DOHH2 (cell line): ENCODE results near the gene SMARCD3.

ENCODE experiments used
- H3F3A ChIP-seq: fragments of 200-600 bp; sonication (generic), shearing (Covaris generic); 2 replicates; pipeline ENCODE4 v1.6.0; 2016; ENCODE audit warnings: antibody characterized with exemption, mild to moderate bottlenecking; ENCODE audit not compliant: control insufficient read depth, insufficient read depth
- H3K27ac ChIP-seq: fragments of 200-600 bp; sonication (generic); 2 replicates; pipeline ENCODE4 v1.5.1; 2014; ENCODE audit warnings: low read depth, mild to moderate bottlenecking, low read length, moderate library complexity
- H3K27me3 ChIP-seq: fragments of 200-600 bp; sonication (generic); 2 replicates; pipeline ENCODE4 v1.6.1; 2014; ENCODE audit warnings: mild to moderate bottlenecking, low read length, mixed read lengths; ENCODE audit not compliant: control insufficient read depth
- H3K36me3 ChIP-seq: fragments of 200-600 bp; sonication (generic); 2 replicates; pipeline ENCODE4 v1.6.1; 2014; ENCODE audit warnings: mild to moderate bottlenecking, low read length, moderate library complexity, mixed read lengths; ENCODE audit not compliant: control insufficient read depth
- H3K4me1 ChIP-seq: fragments of 200-600 bp; sonication (generic); 2 replicates; pipeline ENCODE4 v1.6.1; 2014; ENCODE audit warnings: mild to moderate bottlenecking, low read length, mixed read lengths; ENCODE audit not compliant: control insufficient read depth
- H3K4me2 ChIP-seq: fragments of 200-600 bp; sonication (generic); 2 replicates; pipeline ENCODE4 v1.6.0; 2014; ENCODE audit warnings: mild to moderate bottlenecking, low read length, moderate library complexity
- H3K4me3 ChIP-seq: fragments of 200-600 bp; sonication (generic); 2 replicates; pipeline ENCODE4 v1.5.1; 2014; ENCODE audit warnings: mild to moderate bottlenecking, low read length, mixed read lengths
- H3K79me2 ChIP-seq: fragments of 200-600 bp; sonication (generic); 2 replicates; pipeline ENCODE4 v1.6.1; 2014; ENCODE audit warnings: mild to moderate bottlenecking, low read length, mixed read lengths; ENCODE audit not compliant: control insufficient read depth
- H3K9me2 ChIP-seq: fragments of 200-600 bp; sonication (generic); replicated peaks from 2 replicates; pipeline ENCODE4 v1.6.1; 2014; ENCODE audit warnings: mild to moderate bottlenecking, low read length, mixed read lengths; ENCODE audit not compliant: control insufficient read depth
- H3K9me3 ChIP-seq: fragments of 200-600 bp; sonication (generic); 2 replicates; pipeline ENCODE4 v1.6.1; 2014; ENCODE audit warnings: antibody characterized with exemption, low read length, mixed read lengths; ENCODE audit not compliant: control insufficient read depth, insufficient read depth
- H4K20me1 ChIP-seq: fragments of 200-600 bp; sonication (generic); 2 replicates; pipeline ENCODE4 v1.6.0; 2014; ENCODE audit warnings: low read depth, mild to moderate bottlenecking, antibody characterized with exemption, low read length, moderate library complexity; ENCODE audit not compliant: control insufficient read depth, insufficient read depth
- CTCF ChIP-seq: fragments of 200-600 bp; sonication (generic); IDR thresholded peaks from one replicate; pipeline ENCODE4 v1.5.1; 2014; ENCODE audit warnings: antibody characterized with exemption, mild to moderate bottlenecking, low read depth, low read length; ENCODE audit not compliant: poor library complexity, severe bottlenecking
- EZH2phosphoT487 ChIP-seq: fragments of 200-600 bp; sonication (generic); IDR thresholded peaks from 2 replicates; pipeline ENCODE4 v1.6.1; 2017; ENCODE audit warnings: borderline replicate concordance, mild to moderate bottlenecking, antibody characterized with exemption, low read length, moderate library complexity, mixed read lengths

SMARCD3 gene

DNA sequence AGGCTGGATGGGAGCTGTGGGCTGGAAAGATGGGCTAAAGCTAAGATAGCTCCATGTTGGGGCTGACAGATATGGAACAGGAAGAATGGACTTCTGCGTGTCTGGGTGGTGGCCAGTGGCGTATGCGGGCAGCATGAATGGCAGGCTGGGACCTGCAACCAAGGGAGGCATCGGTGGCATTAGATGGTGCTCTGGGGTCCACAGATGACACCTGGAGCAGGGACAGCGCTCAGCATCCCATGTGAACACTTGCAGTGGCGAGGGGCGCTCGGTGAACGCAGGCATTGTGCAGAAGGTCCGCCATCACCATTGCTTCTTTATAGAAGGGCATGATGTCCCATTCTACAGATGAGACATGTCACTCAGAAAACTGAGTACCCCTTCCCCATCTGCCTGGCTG, 21.0 kb upstream of the SMARCD3 start:
- Histone ChIP-seq H4K20me1 (0 out of 2 replicates have a peak, but pooled peaks cover 3% of the 10 kb centered on the region), H3F3A (no peaks in the 10 kb centered on the region), H3K27ac (no peak overlapping the region), H3K36me3 (no peaks in the 10 kb centered on the region), H3K4me3 (no peak overlapping the region), H3K4me2 (no peak overlapping the region), H3K9me3 (no peaks in the 10 kb centered on the region), H3K4me1 (no peaks in the 10 kb centered on the region), H3K79me2 (no peaks in the 10 kb centered on the region), H3K9me2 (no peaks in the 10 kb centered on the region), H3K27me3 (peaks cover 16% of the 10 kb centered on the region)
- TF ChIP-seq EZH2phosphoT487: no peak
- no peak for TF ChIP-seq CTCF

GRCh38 chr7:151265351-151265931, 16.9 kb upstream of the SMARCD3 start:
- Histone ChIP-seq H3K79me2 (no peaks in the 10 kb centered on the region), H3K4me2 (no peak overlapping the region), H3K27me3 (peaks cover 26% of the 10 kb centered on the region), H4K20me1 (0 out of 2 replicates have a peak, but pooled peaks cover 7% of the 10 kb centered on the region), H3F3A (no peaks in the 10 kb centered on the region), H3K36me3 (no peaks in the 10 kb centered on the region), H3K27ac (no peak overlapping the region), H3K4me3 (no peak overlapping the region), H3K4me1 (no peaks in the 10 kb centered on the region), H3K9me2 (no peaks in the 10 kb centered on the region), H3K9me3 (no peaks in the 10 kb centered on the region)
- TF ChIP-seq CTCF (no peak), EZH2phosphoT487 (no peak)

DNA sequence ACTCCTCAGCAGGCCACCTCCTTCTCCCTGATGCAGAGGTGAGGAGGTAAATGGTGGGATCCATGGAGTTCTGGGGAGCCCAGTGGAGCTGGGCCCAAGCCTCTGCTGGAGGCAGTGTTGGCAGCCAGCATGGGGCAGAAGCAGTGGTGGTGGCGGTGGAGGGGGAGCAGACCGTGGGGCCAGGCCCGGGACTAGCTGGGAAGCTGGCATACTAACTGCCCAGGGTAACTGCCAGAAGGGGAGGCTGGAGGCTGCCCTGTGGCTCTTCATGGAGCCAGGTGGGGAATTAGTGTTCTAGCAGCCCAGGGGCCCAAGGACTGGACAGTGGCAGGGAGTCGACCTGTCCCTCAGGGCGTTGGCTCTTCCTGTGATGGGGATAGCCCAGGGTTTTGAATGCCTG, 16.1 kb upstream of the SMARCD3 start:
- TF ChIP-seq CTCF: no peak
- no peak for TF ChIP-seq EZH2phosphoT487
- Histone ChIP-seq H3K27me3 (peaks cover 32% of the 10 kb centered on the region), H3K9me2 (no peaks in the 10 kb centered on the region)

More for the DNA sequence above, 16.1 kb upstream of the SMARCD3 start:
- Histone ChIP-seq H3K27ac (no peak overlapping the region), H3K4me1 (no peaks in the 10 kb centered on the region), H3K36me3 (no peaks in the 10 kb centered on the region), H3K9me3 (no peaks in the 10 kb centered on the region), H3K4me3 (no peak overlapping the region), H3K79me2 (no peaks in the 10 kb centered on the region), H3F3A (no peaks in the 10 kb centered on the region), H3K4me2 (no peak overlapping the region), H4K20me1 (0 out of 2 replicates have a peak, but pooled peaks cover 9% of the 10 kb centered on the region)
